DMS79 treated with DMSO at 0.1 percent for 48 hours (cell line): ENCODE results near the gene PRAF2.

Source experiments
- DNase-seq: peaks from one replicate; lab custom pipeline; 2025; lab: John Stamatoyannopoulos, UW

Gene PRAF2

GRCh38 chrX:49041744-49042580 is 31.8 kb downstream of the PRAF2 start:
- no peak for DNase-seq

GRCh38 chrX:49040376-49040955 is 33.3 kb downstream of the PRAF2 start:
- no peak for DNase-seq

DNA sequence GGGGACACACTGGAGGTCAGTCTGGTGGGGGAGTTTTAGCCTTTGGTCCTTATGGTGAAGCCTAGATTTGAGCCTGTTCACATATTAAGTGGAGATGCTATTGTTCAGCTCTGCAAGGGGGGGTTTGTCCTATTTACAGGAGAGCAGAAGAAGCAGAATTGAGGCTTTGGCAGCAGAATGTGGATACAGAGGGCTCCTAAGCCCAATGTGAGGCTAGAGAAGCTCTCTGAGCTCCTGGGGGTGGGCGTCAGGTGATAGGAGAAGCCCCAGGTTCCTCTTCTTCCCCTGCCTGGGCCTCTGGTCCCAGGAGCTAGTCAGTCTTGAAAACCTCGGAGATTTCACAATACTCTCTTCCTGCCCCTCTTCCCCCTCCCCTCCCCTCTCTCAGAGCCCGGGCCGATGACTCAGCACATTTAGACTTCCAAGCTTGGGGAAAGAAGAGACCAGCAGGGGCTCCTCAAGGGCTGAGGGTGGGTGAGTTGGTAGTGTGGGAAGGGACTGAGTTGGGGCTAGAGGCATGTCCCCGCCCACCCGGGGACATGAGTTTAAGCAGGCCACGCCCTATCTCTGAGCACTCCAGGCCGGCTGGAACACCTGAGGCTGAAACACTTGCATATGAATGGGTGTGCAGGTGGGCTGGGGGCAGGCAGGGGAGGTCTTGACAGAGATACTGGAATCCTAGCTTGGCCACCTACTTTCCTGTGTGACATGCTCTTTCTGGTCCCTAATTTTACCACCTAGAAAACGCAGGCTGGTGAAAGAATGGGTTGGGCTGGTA is 34.0 kb downstream of the PRAF2 start:
- peak; percentile 64 for DNase-seq

GRCh38 chrX:49037883-49038475 is 35.8 kb downstream of the PRAF2 start:
- DNase-seq: no peak

DNA sequence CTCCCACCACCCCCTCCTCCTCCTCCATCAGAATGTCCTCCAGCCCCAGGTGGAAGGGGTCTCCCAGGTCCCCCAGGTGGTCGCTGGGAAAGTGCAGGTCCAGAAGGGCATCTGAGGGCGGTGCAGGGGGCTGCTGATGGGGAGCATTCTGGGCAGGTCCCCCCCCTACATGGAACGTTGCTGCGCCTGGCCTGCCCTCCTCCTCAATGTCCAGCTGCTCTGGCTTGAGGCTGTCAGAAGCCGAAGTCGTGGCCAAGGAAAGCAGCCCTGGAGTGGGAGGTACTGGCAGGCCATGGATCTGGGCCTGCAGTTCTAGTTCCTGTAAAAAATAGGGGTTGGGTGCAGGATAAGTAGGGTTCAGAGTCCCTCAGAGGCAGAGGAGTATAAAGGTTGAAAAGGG is 43.5 kb downstream of the PRAF2 start:
- no peak for DNase-seq

DNA sequence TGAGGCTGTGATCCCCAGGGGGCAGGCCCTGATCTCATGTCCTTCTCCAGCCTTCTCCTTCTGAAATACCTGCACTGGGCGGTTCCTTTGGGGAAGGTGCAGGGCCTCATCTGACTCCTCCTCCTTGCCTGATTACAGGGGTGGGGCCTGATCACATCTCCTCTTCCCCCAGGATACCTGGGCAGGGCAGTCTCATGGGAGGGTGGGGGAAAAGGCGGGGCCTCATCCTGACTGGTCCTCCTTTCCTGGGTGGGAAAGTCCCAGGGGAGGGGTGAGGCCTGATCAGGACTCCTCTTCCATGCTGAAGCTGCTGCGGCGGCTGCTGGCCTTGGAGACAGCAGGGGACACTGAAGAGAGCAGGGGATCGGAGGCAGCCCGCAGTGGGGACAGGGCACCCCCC is 43.9 kb downstream of the PRAF2 start:
- DNase-seq: no peak
